Eye (tissue), 1 donor: ENCODE data around the gene ZNHIT2.
A peak's percentile ranks its signal among the peaks of the same experiment; 100 is the strongest.

Source experiments
- DNase-seq: peaks from one replicate; pipeline ENCODE4 v3.0.0-alpha.2; 2015

ZNHIT2 gene

DNA sequence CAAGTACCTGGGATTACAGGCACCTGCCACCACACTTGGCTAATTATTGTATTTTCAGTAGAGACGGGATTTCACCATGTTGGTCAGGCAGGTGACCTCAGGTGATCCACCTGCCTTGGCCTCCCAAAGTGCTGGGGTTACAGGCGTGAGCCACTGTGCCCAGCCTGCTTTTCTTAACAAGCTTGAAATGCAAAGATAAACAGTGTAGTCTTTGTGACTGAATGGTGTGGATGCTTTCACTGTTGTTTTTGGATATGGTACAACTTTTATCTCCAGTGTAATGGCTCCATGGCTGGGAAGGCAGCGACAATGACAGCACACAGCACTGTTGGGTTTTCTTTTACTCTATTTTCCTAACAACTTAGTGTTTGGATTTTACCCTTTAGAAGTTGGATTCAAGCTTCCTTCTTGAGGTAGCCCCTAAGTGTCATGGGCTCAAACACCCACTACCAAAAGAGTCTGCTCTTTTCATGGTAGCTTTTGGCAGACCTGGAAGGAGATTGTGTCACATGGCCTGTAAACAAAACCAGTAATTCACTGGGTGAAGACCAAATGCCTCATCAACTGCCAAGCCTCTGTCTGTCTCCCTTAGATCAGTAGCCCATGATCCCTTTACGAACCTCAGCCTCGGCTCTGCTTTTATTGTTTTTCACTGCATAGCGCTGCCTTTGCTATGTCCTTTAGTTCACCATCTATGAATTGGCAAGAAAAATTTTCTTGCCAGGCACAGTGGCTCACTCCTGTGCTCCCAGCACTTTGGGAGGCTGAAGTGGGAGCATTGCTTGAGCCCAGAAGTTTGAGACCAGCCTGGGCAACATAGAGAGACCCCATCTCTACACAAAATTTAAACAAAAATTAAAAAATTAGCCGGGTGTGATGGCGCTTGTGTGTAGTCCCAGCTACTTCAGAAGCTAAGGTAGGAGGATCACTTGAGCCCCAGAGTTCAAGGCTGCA lies 15.1 kb downstream of the ZNHIT2 start:
- no peak for DNase-seq

- no peak for DNase-seq
Measured at GRCh38 chr11:65100674-65101350, 16.7 kb downstream of the ZNHIT2 start.

DNA sequence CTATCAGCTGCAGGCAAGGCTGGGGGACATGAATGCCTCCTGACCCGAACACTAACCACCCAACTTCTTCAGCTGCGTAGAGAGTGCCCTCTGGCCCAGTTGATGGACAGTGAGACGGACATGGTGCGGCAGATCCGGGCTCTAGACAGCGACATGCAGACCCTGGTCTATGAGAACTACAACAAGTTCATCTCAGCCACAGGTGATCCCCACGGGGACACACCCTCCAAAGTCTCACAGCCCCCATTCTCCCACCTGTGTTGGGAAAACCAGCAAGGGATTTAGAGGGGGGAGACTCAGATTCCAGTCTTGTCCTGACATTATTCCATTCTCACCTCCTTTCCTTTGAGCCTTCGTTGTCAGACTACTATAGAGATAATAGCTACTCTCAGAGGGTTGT lies 20.6 kb downstream of the ZNHIT2 start:
- no peak for DNase-seq

DNA sequence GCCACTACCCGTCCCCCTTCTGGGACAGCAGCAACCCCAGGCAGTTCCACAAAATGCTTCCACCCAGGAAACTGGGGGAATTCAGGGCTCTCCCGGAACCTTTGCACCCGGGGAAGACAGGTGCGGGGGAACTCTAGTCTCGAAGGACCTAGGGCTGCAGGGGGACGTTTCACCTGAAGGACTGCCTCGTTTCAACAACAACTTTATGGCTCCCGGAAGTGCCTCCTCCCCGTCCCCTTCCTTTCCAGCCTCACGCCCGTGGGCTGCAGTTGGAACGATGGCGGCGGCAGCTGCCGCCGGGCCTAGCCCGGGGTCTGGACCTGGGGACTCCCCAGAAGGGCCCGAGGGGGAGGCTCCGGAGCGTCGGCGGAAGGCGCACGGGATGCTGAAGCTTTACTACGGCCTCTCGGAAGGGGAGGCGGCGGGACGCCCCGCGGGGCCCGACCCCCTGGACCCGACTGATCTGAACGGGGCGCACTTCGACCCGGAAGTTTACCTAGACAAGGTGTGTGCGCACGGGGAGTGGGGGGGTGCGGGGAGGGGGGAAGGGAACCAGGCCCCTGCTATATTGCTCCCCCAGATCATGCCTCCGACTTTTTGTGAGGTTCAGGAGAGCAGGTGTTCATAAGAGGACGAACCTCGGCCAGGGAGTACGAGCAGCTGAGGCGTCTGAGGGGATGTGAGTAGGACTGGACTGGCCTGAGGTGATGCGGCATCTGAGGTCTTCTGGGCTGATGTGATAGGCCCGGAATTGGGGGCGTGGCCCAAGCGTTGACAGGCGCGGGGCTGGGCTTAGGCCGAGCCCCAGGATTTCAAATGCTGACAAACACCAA lies 21.3 kb downstream of the ZNHIT2 start, which contains the start of gene VPS51:
TSS of gene VPS51 (plus strand) at position 241 of the 833 bp plus-strand sequence. CDS start at position 278, 37 bp downstream.
- peak; percentile 97 for DNase-seq

GRCh38 chr11:65095427-65095826 lies 22.1 kb downstream of the ZNHIT2 start:
- no peak for DNase-seq

DNA sequence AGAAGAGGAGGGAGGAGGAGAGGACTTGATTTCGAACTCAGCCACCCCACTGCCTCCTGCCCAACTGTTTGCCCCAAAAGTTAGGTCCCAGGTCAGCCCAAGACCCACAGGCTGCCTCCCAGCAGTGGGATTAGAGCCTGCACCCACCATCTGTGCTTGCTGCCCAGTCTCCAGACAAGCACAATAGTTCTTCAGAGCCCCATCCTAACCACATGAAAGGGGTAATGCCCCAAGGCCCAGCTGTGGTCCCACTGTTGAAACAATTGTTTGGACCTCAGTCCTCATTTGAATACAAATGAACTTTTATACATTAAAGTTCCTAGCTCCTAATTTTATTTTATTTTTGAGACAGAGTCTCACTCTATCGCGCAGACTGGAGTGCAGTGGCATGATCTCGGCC lies 26.9 kb downstream of the ZNHIT2 start:
- no peak for DNase-seq

GRCh38 chr11:65089621-65090020 lies 27.9 kb downstream of the ZNHIT2 start:
- DNase-seq: no peak

DNA sequence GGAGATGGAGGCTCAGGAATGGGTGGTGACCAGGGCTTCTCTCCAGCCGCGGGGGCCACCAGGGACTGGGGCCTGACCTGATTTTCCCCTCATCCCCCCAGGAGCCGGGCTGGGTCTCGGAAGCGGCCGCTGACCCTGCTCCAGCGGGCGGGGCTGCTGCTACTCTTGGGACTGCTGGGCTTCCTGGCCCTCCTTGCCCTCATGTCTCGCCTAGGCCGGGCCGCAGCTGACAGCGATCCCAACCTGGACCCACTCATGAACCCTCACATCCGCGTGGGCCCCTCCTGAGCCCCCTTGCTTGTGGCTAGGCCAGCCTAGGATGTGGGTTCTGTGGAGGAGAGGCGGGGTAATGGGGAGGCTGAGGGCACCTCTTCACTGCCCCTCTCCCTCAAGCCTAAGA lies 29.7 kb downstream of the ZNHIT2 start:
- no peak for DNase-seq

GRCh38 chr11:65087216-65087615 lies 30.3 kb downstream of the ZNHIT2 start:
- DNase-seq: no peak

DNA sequence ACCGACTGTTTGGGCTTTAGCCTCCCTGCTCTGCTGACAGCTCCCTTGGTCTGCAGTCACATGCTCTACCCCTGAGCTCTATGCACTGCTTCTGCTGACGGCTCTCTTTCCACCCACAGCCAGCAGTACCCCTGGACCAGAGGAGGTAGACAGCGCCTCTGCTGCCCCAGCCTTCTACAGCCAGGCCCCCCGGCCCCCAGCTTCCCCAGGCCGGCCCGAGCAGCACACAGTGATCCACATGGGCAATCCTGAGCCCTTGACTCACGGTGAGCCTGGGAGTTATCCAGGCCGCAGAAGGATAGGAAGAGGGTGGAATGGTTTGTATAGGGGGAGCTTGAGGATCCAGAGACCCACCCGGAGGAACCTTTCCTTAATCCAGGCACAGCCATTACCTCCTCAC lies 30.7 kb downstream of the ZNHIT2 start:
- no peak for DNase-seq

DNA sequence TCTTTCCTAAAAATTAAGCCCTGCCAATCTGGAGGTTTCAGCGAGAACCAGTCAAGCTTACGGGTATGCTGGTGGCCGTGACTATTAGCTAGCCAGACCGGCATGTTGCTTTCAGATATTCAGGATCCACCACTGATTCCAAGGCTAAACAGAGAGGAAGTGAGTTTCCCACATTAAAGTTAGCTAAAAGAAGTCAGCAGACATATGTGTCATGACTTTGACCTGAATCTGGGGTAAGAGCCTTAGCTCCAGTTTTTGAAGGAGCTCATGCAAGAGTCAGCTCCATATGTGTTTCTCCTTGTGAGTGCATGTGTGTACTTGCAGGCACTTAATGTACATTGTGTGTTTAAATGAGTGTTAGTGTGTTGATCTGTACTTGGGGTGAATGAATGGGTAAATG lies 32.1 kb downstream of the ZNHIT2 start:
- DNase-seq: no peak

GRCh38 chr11:65084598-65085375 lies 32.7 kb downstream of the ZNHIT2 start:
- DNase-seq: no peak

DNA sequence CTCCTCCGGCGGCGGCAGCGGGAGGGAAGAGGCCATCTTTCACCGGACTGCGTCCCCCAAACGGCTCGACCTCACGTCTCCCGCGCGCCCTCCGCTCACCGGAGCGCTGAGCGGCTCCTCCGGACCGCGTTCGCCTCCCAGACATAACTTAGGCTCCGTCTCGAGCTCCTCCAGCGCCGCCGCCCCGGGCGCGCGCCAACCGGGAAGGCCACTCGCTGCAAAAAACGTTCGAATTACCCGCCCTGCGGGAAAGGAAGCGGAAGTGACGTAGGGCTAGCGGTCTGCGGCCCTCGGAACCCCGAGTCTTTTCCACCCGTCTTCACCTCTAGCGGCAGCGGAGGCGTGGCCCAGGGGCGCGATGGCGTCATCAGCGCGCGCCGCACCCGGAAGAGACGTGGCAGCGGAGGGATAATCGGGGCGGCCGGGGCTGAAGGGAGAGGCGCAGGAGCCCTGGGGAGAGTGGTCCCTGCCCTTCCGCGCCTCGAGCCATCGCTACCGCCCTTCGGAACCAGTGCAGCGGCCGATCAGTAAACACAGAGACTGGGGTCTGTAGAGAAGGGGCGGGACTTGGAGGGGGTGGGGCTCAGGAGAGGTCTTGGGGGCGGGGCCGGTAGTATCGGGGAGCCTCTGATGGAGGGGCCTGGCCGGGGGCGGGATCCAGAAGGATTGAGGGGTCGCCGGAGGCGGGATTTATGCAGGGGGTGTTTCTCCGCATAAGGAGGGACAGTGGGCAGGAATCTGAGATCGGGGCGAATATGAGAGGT lies 33.5 kb downstream of the ZNHIT2 start, which contains the start of the genes CDCA5 and ZFPL1:
TSS of gene CDCA5 (minus strand) at position 207 of the 764 bp plus-strand sequence. CDS start at position 145, 62 bp downstream.
TSS of gene ZFPL1 (plus strand) at position 389 of the 764 bp plus-strand sequence. CDS start 477 bp downstream, outside the sequence.
- DNase-seq: peak; percentile 98

GRCh38 chr11:65083134-65083833 lies 34.2 kb downstream of the ZNHIT2 start:
- no peak for DNase-seq

DNA sequence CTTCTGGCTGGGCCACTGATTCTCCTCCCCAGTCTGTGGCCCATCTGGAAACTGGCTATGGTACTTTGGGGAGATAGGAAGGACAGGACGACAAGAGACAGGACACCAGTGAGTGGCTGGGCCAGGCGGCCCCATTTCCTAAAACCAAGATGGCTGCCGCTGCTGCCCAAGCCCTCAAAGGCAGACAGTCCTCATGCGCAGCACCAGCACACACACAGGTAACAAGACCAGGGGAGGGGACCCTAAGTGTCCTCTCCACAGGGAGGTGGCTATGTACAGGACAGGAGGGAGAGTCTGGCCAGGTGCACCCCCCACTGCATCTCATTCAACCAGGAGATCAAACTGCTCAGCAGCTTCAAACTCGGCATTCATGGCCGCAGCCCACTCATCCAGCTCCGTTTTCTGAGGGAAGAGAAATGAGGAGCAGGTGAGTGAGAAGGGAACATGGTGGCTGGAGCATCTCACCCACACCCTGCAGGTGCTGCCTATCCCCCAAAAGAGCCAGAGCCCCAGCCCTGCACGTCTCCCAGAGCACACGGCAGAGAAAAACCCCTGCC lies 38.6 kb downstream of the ZNHIT2 start:
- DNase-seq: no peak

DNA sequence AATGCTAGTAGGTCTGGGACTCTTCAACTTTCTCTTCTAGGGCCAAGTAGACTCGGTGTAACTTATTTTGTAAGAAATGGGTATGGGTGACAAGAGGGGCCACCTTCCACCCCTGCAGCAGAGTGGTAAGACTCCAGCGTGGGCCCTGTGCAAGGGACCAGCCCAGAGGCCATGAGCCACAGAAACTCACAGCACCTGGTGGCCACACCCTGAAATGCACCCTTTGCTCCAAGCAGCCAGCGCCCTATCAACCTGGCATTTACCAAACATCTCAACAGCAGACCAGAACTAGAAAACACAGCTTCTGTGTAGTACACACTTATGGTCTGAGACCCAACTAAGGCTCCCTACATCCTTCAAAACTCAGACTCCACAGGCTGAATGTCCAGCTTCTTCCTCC lies 39.4 kb downstream of the ZNHIT2 start:
- DNase-seq: peak; percentile 29

GRCh38 chr11:65077451-65077850 lies 40.0 kb downstream of the ZNHIT2 start:
- DNase-seq: no peak

DNA sequence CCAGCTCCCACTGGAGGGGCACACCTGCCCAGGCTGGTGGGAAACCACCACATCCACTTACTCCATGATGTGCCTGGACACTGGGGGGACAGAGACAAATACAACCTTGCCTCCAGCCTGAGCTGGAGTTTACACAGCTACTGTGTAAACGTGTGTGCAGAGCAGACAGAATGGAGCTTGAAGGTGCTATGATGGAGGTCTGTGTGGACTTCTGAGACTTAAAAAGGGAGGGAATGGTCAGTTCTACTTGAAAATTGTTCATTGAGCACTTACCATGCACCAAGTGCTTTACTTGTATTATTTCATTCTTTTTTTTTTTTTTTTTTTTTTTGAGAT lies 44.9 kb downstream of the ZNHIT2 start:
- no peak for DNase-seq

DNA sequence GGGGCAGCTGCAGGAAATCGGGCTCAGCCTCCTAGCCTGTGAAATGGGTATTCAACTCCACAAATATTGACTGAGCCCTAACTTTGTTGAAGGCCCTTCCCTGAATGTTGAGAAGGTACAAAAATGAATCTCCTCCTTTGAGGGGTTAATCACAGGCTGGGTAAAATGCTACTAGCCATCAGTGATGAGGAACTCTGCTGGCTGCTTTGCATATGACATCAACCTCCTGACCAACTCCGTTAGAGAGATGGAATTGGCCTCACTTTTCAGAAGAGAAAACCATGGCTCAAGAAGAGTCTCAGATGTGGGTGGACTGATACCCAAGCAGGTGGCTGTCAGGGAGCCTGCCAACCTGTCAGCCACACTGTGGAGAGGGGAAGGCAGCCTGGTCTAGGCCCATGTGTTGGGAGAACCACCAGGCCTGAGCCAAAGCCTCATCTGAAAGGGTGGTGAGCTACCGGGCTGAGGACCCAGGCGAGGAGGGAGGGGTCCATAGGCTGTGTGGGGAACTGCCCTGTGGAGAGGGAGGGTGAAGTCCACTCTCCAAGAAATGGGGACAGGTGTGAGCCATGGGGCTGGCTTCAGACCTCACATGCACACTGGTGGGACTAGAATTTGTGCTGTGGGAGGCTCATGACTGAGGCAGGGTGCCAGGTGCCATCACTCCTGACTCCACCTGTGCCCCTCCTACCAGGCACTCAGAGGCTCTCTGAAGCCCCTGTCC lies 45.4 kb downstream of the ZNHIT2 start:
- DNase-seq: no peak

- DNase-seq: no peak
Measured at GRCh38 chr11:65069217-65069616, 48.3 kb downstream of the ZNHIT2 start.
